Endothelial cell of umbilical vein (primary cell): ENCODE data around the gene CUX1. TPM values are rescaled to one million over a fixed set of nuclear protein-coding genes. Genes with fewer than 3 reads are reported as not detected.

Experiments
- BruUV-seq: library from RNA; stranded (reverse); fragments of 400-500 nt; replicated peaks from 2 replicates; lab custom pipeline; 2021; lab: Mats Ljungman, UMichigan
- CTCF ChIA-PET: fragments of 300-600, 350-600 bp; sonication (Branson Sonifier 250); formaldehyde crosslinking; loops from one replicate; lab custom pipeline; 2021; ENCODE audit warnings: antibody characterized with exemption, inconsistent platforms; lab: Charles Lee
- POLR2A ChIA-PET: fragments of 300-600, 350-600 bp; sonication (Branson Sonifier 250); formaldehyde crosslinking; loops from one replicate; lab custom pipeline; 2021; ENCODE audit warnings: antibody characterized with exemption, inconsistent platforms; lab: Charles Lee
- DNase-seq: peaks from one replicate; pipeline ENCODE4 v3.0.0-alpha.2; 2011; ENCODE audit warnings: low read depth, low spot score
- FAIRE-seq: peaks from 2 replicates; lab custom pipeline; 2011; peaks lifted over from hg19 to GRCh38; lab: Jason Lieb, UNC
- H2AFZ ChIP-seq: 2 replicates; pipeline ENCODE4 v1.6.0; 2012; ENCODE audit warnings: low read depth, low read length, control low read depth, inconsistent platforms
- H3K27ac ChIP-seq: 2 replicates; pipeline ENCODE4 v1.5.1; 2011; ENCODE audit warnings: low read depth, mild to moderate bottlenecking, control low read depth, low read length, moderate library complexity; ENCODE audit not compliant: insufficient read depth
- H3K27me3 ChIP-seq, 2 experiments: 2 replicates each; pipeline versions ENCODE4 v1.6.0 to v1.6.1; 2011; ENCODE audit warnings: low read length in 2 of 2, mixed read lengths in 1 of 2; ENCODE audit not compliant: control insufficient read depth in 2 of 2, insufficient read depth in 2 of 2
- H3K36me3 ChIP-seq, 2 experiments: 2 replicates in 1 of 2; 3 replicates in 1 of 2; pipeline ENCODE4 v1.5.1; 2011; ENCODE audit warnings: low read length in 2 of 2, mild to moderate bottlenecking in 1 of 2, moderate library complexity in 1 of 2; ENCODE audit not compliant: control insufficient read depth in 2 of 2, insufficient read depth in 2 of 2; ENCODE audit errors: extremely low read depth in 1 of 2
- H3K4me1 ChIP-seq: 3 replicates; pipeline ENCODE4 v1.5.1; 2011; ENCODE audit warnings: mild to moderate bottlenecking, low read length; ENCODE audit not compliant: control insufficient read depth, insufficient read depth; ENCODE audit errors: extremely low read depth
- H3K4me2 ChIP-seq: 2 replicates; pipeline ENCODE4 v1.6.1; 2011; ENCODE audit warnings: low read length, control low read depth, mixed read lengths; ENCODE audit not compliant: insufficient read depth
- H3K4me3 ChIP-seq, 3 experiments: fragments of 200-600 bp in 1 of 3; sonication (generic), shearing (Covaris generic) in 1 of 3; replicated peaks in 1 of 3; 2 replicates each; pipeline ENCODE4 v1.5.1; 2011 to 2016; ENCODE audit warnings: control low read depth in 3 of 3, low read length in 3 of 3, mild to moderate bottlenecking in 2 of 3, inconsistent platforms in 1 of 3, low read depth in 1 of 3, moderate library complexity in 1 of 3; ENCODE audit not compliant: insufficient read depth in 1 of 3
- H3K79me2 ChIP-seq: 2 replicates; pipeline ENCODE4 v1.6.0; 2012; ENCODE audit warnings: low read length, inconsistent platforms; ENCODE audit not compliant: control insufficient read depth, insufficient read depth
- H3K9ac ChIP-seq: replicated peaks from 2 replicates; pipeline ENCODE3; 2011; ENCODE audit warnings: low read length, control low read depth; ENCODE audit not compliant: insufficient read depth; ENCODE audit errors: extremely low read depth
- H3K9me1 ChIP-seq: replicated peaks from 3 replicates; pipeline ENCODE4 v1.6.0; 2011; ENCODE audit warnings: mild to moderate bottlenecking, low read length; ENCODE audit not compliant: control insufficient read depth, insufficient read depth; ENCODE audit errors: extremely low read depth
- H3K9me3 ChIP-seq: replicated peaks from 2 replicates; pipeline ENCODE4 v1.5.1; 2012; ENCODE audit warnings: low read length, inconsistent platforms; ENCODE audit not compliant: control insufficient read depth, insufficient read depth
- H4K20me1 ChIP-seq: replicated peaks from 2 replicates; pipeline ENCODE3; 2011; ENCODE audit warnings: mild to moderate bottlenecking, low read length; ENCODE audit not compliant: control insufficient read depth, insufficient read depth; ENCODE audit errors: extremely low read depth
- CTCF ChIP-seq, 2 donors: IDR thresholded peaks; 1 replicate in 1 of 2; 2 replicates in 1 of 2; pipeline ENCODE4 v1.5.1; 2011; ENCODE audit warnings: low read length in 2 of 2, mild to moderate bottlenecking in 2 of 2, moderate library complexity in 2 of 2, control low read depth in 1 of 2, inconsistent platforms in 1 of 2, low read depth in 1 of 2; ENCODE audit not compliant: insufficient read depth in 1 of 2; ENCODE audit errors: extremely low read depth in 1 of 2
- EZH2 ChIP-seq: IDR thresholded peaks from 2 replicates; pipeline ENCODE4 v1.6.1; 2012; ENCODE audit warnings: borderline replicate concordance, low read depth, mild to moderate bottlenecking, moderate library complexity, low read length, inconsistent platforms; ENCODE audit not compliant: severe bottlenecking
- FOS ChIP-seq: IDR thresholded peaks from 2 replicates; pipeline ENCODE4 v1.6.1; 2011; ENCODE audit warnings: mild to moderate bottlenecking, low read length, moderate library complexity, borderline replicate concordance; ENCODE audit not compliant: insufficient read depth
- GATA2 ChIP-seq: IDR thresholded peaks from 2 replicates; pipeline ENCODE4 v1.7.0; 2011; ENCODE audit warnings: low read depth, mild to moderate bottlenecking, moderate library complexity, mixed read lengths, low read length; ENCODE audit not compliant: insufficient read length, insufficient read depth
- MYC ChIP-seq: IDR thresholded peaks from one replicate; pipeline ENCODE4 v1.6.1; 2011; ENCODE audit warnings: mild to moderate bottlenecking, low read depth, low read length
- POLR2A ChIP-seq: IDR thresholded peaks from 2 replicates; pipeline ENCODE4 v1.6.1; 2012; ENCODE audit warnings: low read depth, mild to moderate bottlenecking, control low read depth, low read length
- POLR2AphosphoS5 ChIP-seq: IDR thresholded peaks from 2 replicates; pipeline ENCODE4 v1.6.1; 2012; ENCODE audit warnings: low read depth, mild to moderate bottlenecking, control low read depth, low read length, moderate library complexity; ENCODE audit not compliant: insufficient read depth
- dilution Hi-C: fragments of 300-500 bp; cut with MboI; formaldehyde crosslinking; loops from one replicate; pipeline ENCODE4 v1.15.0; 2019; ENCODE audit warnings: low sequenced_read_pairs; ENCODE audit not compliant: extremely low pct_ligation_motif_present
- intact Hi-C: fragments of 100-400 bp; cut with micrococcal nuclease; formaldehyde crosslinking; loops from one replicate; pipeline ENCODE4 v1.10.0; 2022
- polyA plus RNA-seq, 4 experiments: library from polyadenylated mRNA; depleted of rRNA in 3 of 4; stranded (reverse) in 3 of 4; unstranded in 1 of 4; fragments of >200 nt; gene quantifications; 2 replicates each; pipeline versions ENCODE4 v1.2.1 to v1.2.3, GENCODE V29; 2011 to 2012; ENCODE audit warnings: missing spikeins in 1 of 4
- total RNA-seq: library from RNA; stranded (reverse); gene quantifications from 2 replicates; pipeline ENCODE4 v1.2.3, GENCODE V29; 2021
- TF ChIP-seq, protein P1 (sequence below): IDR thresholded peaks from 2 replicates; pipeline ENCODE4 v1.6.1; 2011; ENCODE audit not compliant: insufficient read depth, insufficient read length

Gene CUX1
- total and polyA plus RNA-seq, 2 donors (not counting 3 experiments of a cell fraction or from before 2014, with no cell fraction given), result 13.8 to 49.8 TPM

DNA sequence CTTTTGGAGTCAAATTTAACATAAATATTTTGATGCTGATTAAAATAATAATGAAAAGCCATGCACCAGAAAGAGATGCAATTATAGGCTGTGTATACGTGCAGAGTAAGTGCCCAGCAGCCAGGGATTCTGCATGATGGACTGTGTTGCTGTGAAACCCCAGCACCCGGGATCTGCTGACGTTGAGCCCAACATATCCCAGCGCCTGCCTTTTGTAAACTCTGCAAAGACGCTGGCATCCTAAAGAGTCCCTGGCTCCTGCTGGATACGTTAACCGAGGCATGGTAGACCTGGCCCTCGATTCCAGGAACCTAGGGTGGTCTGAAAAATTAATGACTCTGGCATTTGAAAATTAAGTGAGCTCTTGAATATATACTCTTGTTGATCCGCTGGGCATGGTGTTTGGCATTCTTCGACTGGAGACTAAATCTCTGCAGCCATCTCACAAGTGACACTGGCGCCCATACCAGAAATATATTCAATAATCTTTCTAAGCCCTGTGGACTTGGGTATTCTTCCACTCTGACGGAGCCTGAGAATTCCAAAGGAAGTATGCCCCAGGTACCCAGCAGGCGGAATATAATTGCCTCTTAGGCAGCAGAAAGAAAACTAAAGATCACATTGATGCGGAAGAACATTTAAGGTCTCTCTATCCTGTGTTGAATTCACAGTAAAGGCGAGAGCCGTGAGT is 278.0 kb downstream of the CUX1 start:
- Histone ChIP-seq H3K4me1 (no peaks in the 10 kb centered on the region), H3K4me2 (no peak overlapping the region), H3K27ac (no peak overlapping the region), H3K27me3 (no peaks in the 10 kb centered on the region), H2AFZ (no peak overlapping the region), H3K4me3 (no peak overlapping the region), H3K9me1 (no peaks in the 10 kb centered on the region), H3K79me2 (no peaks in the 10 kb centered on the region), H4K20me1 (no peaks in the 10 kb centered on the region), H3K9ac (no peak overlapping the region), H3K36me3 (peaks cover 0 to 4% of the 10 kb centered on the region in 2 experiments), H3K9me3 (no peaks in the 10 kb centered on the region)
- DNase-seq, result no peak
- dilution Hi-C loops, result no loop called here
- FAIRE-seq, result no peak
- intact Hi-C loops, result no loop called here
- no TSS peak for BruUV-seq
- TF ChIP-seq, protein P1, sequence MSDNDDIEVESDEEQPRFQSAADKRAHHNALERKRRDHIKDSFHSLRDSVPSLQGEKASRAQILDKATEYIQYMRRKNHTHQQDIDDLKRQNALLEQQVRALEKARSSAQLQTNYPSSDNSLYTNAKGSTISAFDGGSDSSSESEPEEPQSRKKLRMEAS, result no peak
- TF ChIP-seq FOS, result no peak
- TF ChIP-seq EZH2, result no peak
- TF ChIP-seq POLR2A, result no peak
- TF ChIP-seq CTCF (IDR thresholded peaks at IDR 0.05; ENCODE audit: extremely low read depth in 1 of 2, insufficient read depth in 1 of 2, low read depth in 1 of 2, low read length in 2 of 2), result no peak
- no peak for TF ChIP-seq MYC
- no peak for TF ChIP-seq POLR2AphosphoS5
- TF ChIP-seq GATA2, result no peak
- ChIA-PET POLR2A (no interaction called here), CTCF (interaction anchor here (1.0 kb wide), 1 partner anchor 281 kb away, joined by 3 read pairs; no protein-coding TSS in a partner anchor)
